Myocyte (in vitro differentiated cells): ENCODE results near the gene PPP4R4. TPM values are rescaled to one million over a fixed set of nuclear protein-coding genes. Genes with fewer than 3 reads are reported as not detected.
"Not testable (repeated sequence)": the region's sequence is repeated elsewhere in the genome, so short reads cannot be mapped to it uniquely, and the experiment has no call there.

Source experiments
- DNase-seq: peaks from one replicate; pipeline ENCODE4 v3.0.0-alpha.2; 2012; ENCODE audit warnings: low read depth
- total RNA-seq: library from RNA; depleted of rRNA; stranded (reverse); fragments of >200 nt; gene quantifications from 2 replicates; pipeline ENCODE4 v1.2.3, GENCODE V29; 2014

The PPP4R4 gene
- total RNA-seq, 1 donor from 2014 or later, result 0.75 TPM

- no peak for DNase-seq
These were observed 30.4 kb upstream of the PPP4R4 start for GRCh38 chr14:94143711-94144110.

DNA sequence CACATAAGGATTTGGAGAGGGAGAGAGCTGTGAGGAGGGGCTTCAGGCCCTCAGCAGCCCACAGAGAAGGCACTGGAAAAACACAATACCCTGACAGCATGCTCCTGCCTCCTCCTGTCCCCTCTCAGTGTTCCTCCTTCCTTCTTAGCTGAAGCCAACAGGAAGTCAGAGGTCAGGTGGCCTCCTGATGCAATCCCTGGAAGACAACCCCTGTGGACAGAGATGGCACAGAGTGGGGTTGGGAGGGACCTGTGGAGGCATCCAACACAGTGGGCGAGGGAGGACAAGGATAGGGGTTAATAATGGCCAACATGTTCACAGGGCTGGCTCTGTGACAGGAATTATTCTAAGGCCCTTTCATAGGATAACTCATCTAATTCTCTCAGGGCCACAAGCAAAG lies 29.4 kb upstream of the PPP4R4 start:
- DNase-seq, result no peak

- DNase-seq, result no peak
These were observed 28.1 kb upstream of the PPP4R4 start for GRCh38 chr14:94145902-94146527.

- DNase-seq, result no peak
These were observed 21.4 kb upstream of the PPP4R4 start for GRCh38 chr14:94152676-94153075.

- no peak for DNase-seq
These were observed 20.3 kb upstream of the PPP4R4 start for GRCh38 chr14:94153750-94154342.

DNA sequence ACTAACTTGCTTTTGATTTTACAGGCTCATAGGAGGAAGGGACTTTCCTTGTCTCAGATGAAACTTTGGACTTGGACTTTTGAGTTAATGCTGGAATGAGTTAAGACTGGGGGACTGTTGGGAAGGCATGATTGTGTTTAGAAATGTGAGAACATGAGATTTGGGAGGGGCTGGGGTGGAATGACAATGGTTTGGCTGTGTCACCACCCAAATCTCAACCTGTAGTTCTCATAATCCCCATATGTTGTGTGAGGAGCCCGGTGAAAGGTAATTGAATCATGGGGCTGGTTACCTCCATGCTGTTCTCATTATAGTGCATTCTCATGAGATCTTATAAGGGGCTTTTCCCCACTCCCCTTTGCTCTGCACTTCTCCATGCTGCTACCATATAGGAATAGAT lies 18.0 kb upstream of the PPP4R4 start:
- not testable (repeated sequence) for DNase-seq

DNA sequence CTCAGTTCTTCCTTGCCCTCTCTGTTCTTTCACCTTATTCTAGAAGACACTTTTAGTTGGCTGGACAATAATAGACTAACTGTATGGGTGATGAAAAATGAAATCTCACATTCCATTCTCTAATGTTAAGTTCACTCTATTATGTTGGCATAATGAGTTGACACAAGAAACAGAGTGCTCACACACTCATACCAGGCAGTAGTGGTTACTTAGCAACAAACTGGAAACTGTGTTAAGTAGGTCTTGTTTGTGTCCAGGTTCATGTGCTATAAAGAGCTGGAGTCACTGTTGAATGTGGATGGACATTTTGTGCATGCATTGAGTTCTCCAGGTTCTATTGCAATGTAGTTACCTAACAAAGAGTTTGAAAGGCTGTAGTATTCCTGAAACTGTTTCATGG lies 16.9 kb upstream of the PPP4R4 start:
- DNase-seq, result no peak

DNA sequence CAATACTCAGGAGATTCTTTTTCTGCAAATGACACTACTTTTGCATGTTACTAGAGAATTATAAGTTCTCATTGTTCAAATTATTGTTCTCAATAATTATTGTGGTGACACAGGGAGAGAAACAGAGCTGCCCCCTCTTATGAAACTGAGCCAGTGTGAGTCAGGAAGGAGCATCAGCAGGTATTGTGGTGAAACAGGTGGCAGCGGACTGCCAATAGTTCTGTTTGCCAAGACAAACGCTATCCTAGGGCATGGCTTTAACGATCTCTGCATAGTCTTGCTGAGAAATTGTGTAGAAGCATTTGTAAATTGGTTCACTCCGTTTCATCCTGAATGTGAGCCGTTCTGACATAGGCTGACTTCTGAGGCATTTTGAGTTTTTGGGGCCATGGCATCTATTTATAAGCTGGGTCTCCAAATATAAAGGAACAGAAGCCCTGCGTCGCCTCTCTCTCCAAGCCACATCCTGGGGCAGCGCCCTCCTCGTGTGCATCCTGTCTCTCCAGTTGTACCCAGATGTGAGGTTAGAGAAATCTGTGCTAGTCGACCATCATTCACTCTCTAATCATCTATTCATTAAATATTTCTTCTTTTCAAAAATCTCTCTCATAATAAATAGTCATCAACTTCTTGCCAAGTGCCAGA lies 15.8 kb upstream of the PPP4R4 start:
- DNase-seq, result no peak

DNA sequence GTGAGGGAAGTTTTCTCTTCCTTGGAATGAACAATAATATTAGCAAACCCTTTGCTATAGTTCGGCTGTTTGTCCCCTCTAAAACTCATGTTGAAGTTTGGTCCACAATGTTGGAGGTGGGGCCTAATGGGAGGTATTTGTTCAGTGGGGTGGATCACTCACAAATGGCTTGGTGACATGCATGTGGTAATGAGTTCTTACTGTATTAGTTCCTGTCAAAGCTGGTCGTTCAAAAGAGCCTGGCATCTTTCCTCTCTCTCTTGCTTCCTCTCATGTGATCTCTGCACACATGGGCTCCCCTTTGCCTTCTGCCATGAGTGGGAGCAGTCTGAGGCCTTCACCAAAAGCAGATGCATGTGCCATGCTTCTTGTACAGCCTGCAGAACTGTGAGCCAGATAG lies 13.1 kb upstream of the PPP4R4 start:
- no peak for DNase-seq

GRCh38 chr14:94161981-94162380 lies 12.1 kb upstream of the PPP4R4 start:
- DNase-seq, result no peak

- no peak for DNase-seq
These were observed 11.7 kb upstream of the PPP4R4 start for GRCh38 chr14:94162466-94162865.

GRCh38 chr14:94163796-94164195 lies 10.3 kb upstream of the PPP4R4 start:
- no peak for DNase-seq

GRCh38 chr14:94164685-94165431 lies 9.3 kb upstream of the PPP4R4 start:
- peak; percentile 52 for DNase-seq

DNA sequence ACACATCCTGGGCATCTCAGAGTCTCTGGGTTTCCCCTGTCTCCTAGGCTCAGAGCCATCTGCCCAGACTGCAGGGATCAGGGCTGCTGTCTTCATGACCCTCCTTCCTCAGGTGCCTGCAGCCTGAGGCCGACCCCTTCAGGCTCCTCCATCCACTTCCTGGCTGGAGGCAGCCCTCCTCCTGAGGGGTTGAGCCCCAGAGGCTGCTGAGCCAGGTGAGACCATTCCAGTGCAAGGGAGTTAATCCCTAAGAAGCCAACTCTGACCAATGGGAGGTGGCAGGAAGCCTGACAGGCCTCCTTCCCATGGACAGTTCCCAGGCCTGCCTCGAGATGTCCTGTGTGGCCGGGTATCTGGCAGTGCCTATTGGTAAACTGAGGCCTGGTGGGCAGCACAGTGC lies 8.4 kb upstream of the PPP4R4 start:
- no peak for DNase-seq

- no peak for DNase-seq
These were observed 4.0 kb upstream of the PPP4R4 start for GRCh38 chr14:94170136-94170535.

- peak; percentile 80 for DNase-seq
These were observed 2.9 kb upstream of the PPP4R4 start for GRCh38 chr14:94171208-94171607.

GRCh38 chr14:94172545-94172944 lies 1.6 kb upstream of the PPP4R4 start:
- DNase-seq, result no peak

GRCh38 chr14:94173471-94173884 lies 644 bp upstream of the PPP4R4 start:
- no peak for DNase-seq

DNA sequence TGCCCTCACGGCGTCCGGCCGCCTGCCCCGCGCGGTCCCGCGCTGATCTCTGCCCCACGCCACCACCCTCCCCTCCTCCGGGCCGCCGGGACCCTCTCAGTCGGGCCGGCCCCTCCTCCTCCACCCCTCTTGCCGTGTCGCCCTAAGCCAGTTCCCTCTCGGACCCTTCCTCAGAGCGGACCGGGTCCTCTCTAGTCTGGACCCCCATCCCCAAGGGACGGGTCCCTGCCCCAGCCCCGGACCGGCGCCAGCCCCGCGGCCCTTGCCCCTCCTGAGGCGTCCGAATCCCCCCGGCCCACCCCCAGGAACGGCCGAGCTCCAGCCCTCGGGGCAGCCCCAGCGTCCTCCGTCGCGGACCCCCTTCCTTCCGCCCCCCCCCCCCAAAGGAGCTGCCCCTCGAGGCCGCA lies 485 bp downstream of the PPP4R4 start:
- no peak for DNase-seq

- DNase-seq, result no peak
These were observed 1.1 kb downstream of the PPP4R4 start for GRCh38 chr14:94175011-94175745.

GRCh38 chr14:94175747-94176146 lies 1.6 kb downstream of the PPP4R4 start:
- no peak for DNase-seq
